ENCODE results near the gene NOS3.
"Not testable (repeated sequence)": the region's sequence is repeated elsewhere in the genome, so short reads cannot be mapped to it uniquely, and the experiment has no call there.

Gene NOS3

DNA sequence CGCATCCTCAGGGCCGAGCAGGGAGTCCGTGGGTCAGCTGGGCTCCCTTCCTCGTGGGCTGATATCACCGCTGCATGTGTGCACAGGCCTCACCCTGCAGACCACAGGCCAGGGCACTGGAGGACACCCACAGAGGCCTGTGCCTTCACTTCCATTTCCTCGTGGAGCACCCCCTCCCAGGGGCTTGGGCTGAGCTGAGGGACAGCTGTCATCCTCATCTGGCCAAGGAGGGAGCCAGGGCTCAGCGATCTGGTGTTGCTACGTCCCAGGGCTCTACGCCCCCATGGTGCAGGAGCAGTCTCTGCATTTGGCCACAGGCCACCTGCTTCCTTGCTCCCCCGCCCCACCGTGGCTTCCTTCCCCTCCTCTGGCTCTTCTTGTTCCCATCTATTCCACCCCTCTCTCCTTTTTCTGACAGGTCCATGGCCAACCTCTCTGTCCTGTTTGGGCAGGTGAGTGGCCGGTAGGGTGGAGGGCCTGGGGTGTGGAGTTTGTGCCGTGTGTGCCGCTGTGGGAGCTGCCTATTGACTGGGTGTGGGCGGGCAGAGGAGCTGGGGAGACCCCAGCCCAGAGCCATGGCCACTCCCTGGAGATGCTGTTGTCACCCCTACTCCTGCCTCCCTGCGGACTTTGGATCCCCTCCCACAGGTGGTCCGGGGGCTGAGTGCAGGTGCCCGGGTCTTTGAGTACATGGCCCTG is 49.2 kb downstream of the NOS3 start:
- TF ChIP-seq, protein P1, sequence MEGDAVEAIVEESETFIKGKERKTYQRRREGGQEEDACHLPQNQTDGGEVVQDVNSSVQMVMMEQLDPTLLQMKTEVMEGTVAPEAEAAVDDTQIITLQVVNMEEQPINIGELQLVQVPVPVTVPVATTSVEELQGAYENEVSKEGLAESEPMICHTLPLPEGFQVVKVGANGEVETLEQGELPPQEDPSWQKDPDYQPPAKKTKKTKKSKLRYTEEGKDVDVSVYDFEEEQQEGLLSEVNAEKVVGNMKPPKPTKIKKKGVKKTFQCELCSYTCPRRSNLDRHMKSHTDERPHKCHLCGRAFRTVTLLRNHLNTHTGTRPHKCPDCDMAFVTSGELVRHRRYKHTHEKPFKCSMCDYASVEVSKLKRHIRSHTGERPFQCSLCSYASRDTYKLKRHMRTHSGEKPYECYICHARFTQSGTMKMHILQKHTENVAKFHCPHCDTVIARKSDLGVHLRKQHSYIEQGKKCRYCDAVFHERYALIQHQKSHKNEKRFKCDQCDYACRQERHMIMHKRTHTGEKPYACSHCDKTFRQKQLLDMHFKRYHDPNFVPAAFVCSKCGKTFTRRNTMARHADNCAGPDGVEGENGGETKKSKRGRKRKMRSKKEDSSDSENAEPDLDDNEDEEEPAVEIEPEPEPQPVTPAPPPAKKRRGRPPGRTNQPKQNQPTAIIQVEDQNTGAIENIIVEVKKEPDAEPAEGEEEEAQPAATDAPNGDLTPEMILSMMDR (conservative IDR thresholded peaks at IDR 0.05; ENCODE audit: control insufficient read depth, insufficient read depth, low read depth, low read length) = no peak
- no peak overlapping the region for H3K4me3 ChIP-seq (ENCODE audit: control insufficient read depth, low read depth, low read length)
- DNase-seq (ENCODE audit: low read depth) = no peak

DNA sequence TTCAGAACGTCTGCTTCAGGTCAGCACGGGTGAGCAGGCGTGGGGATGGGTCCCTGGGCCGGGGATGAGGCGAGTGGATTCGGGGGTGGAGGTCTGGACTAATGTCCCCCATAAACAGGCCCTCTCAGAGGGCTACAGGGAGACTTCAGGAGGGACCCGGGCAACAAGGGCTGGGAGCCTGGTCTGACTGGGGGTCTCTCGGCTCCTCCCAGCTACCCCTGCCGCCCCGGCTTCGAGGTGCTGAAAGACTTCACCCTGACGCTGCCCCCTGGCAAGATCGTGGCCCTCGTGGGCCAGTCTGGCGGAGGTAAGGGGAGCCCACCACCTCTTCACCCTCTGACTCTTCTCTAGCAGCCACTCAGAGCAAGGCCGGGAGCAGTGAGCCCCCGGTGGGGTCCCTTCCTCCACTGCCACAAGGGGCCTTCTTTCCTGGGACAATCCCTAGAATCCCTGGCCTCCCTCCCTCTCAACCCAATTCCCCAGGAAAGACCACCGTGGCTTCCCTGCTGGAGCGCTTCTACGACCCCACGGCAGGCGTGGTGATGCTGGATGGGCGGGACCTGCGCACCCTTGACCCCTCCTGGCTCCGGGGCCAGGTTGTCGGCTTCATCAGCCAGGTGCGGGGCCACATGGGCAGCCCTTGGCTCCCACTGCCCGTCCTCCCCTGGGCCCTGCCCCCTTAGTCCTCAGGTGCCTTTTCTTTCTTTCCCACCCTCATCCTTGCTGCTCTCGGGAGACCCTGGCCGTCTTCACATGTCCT is 50.0 kb downstream of the NOS3 start:
- no peak overlapping the region for H3K4me3 ChIP-seq (ENCODE audit: control insufficient read depth, low read depth, low read length)
- no peak for DNase-seq (ENCODE audit: low read depth)
- TF ChIP-seq, protein P1 (conservative IDR thresholded peaks at IDR 0.05; ENCODE audit: control insufficient read depth, insufficient read depth, low read depth, low read length) = no peak

DNA sequence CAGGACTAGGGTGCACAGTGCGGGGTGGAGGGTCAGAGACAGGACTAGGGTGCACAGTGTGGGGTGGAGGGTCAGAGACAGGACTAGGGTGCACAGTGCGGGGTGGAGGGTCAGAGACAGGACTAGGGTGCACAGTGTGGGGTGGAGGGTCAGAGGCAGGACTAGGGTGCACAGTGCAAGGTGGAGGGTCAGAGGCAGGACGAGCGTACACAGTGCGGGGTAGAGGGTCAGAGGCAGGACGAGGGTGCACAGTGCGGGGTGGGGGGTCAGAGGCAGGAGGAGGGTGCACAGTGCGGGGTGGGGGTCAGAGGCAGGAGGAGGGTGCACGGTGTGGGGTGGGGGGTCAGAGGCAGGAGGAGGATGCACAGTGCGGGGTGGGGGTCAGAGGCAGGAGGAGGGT is 52.6 kb downstream of the NOS3 start:
- DNase-seq (ENCODE audit: low read depth); H3K4me3 ChIP-seq (ENCODE audit: control insufficient read depth, low read depth, low read length): not testable (repeated sequence)

DNA sequence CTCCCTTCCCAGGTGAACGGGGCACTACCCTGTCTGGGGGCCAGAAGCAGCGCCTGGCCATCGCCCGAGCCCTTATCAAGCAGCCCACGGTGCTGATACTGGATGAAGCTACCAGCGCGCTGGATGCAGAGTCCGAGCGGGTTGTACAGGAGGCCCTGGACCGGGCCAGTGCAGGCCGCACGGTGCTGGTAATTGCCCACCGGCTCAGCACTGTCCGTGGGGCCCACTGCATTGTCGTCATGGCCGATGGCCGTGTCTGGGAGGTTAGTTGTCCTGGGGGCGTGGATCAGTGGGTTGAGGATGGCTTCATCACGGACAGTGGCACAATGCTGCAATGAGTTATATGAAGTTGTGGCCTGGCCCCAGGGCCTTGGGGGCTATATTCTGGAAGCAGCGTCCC is 53.1 kb downstream of the NOS3 start:
- TF ChIP-seq, protein P1 (conservative IDR thresholded peaks at IDR 0.05; ENCODE audit: control insufficient read depth, insufficient read depth, low read depth, low read length) = no peak
- no peak for DNase-seq (ENCODE audit: low read depth)
- H3K4me3 ChIP-seq (ENCODE audit: control insufficient read depth, low read depth, low read length) = no peak overlapping the region

DNA sequence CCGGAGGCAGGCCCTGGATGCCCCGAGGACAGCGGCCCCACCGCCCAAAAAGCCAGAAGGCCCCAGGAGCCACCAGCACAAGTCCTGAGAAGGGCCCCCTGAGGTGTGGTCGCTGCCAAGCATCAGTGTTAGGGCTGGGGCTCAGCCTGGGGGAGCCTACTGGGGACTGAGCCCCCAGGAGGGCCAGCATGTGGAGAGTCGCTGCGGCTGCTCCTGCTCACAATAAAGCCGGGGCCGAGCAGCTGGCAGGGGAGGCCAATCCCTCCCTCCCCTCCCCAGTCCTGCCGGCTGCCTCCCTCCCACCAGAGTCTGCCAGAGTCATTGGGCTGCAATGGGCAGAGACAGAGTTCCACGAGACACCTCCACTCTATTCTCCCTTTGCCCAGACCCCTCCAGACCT is 54.4 kb downstream of the NOS3 start:
- H3K4me3 ChIP-seq (ENCODE audit: control insufficient read depth, low read depth, low read length) = no peak overlapping the region
- TF ChIP-seq, protein P1 (conservative IDR thresholded peaks at IDR 0.05; ENCODE audit: control insufficient read depth, insufficient read depth, low read depth, low read length) = no peak
- no peak for DNase-seq (ENCODE audit: low read depth)

DNA sequence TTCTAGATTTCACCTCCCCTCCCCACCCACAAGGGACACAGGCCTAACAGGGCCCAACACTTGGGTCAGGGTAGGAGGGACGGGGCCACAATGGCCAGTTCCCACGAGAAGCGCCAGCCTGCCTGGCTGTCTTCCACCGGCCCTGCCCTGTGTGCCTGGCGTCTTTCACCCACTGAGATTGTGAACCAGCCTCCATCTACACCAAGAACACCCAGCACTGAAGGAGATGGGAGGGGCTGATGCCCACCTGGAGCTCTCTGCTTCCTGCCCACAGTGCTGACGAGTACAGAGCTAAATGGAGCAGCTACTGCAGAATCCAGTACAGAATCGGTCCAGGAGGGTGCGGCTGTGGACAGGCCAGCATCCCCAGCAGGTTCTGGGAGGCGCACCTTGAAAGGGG is 55.1 kb downstream of the NOS3 start:
- H3K4me3 ChIP-seq (ENCODE audit: control insufficient read depth, low read depth, low read length) = no peak overlapping the region
- no peak for DNase-seq (ENCODE audit: low read depth)
- TF ChIP-seq, protein P1 (conservative IDR thresholded peaks at IDR 0.05; ENCODE audit: control insufficient read depth, insufficient read depth, low read depth, low read length) = no peak
